CD4-positive, alpha-beta T cell treated with Interleukin-21 for 1 hour (primary cell): ENCODE results near the gene TAS2R40.
"Not testable (repeated sequence)": the region's sequence is repeated elsewhere in the genome, so short reads cannot be mapped to it uniquely, and the experiment has no call there.

Experiments
- DNase-seq: peaks from one replicate; pipeline ENCODE4 v3.0.0-alpha.2; 2020

The TAS2R40 gene

DNA sequence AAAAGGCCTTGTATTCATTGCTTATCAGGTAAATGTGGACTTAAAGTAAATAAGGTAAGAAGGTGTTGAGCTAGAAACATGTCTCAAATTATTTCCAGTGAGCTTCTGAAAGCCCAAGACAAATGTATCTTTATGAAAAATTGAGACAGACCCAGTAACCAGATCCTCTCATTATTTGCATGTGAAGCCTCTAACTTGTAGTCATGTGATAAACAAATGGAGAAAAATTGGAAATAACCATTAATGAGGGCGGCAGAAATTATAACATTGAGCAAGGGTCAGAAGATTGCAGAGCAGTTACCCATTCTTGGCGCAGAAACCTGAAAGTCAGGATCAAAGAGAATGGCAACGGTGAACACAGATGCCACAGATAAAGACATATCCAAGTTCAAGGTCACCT, at the start of gene TAS2R40:
Gene TAS2R40, plus strand, starts transcription at position 301 of the 400 bp plus-strand sequence. Its CDS starts 42 bp downstream, at position 343.
- DNase-seq, result no peak

DNA sequence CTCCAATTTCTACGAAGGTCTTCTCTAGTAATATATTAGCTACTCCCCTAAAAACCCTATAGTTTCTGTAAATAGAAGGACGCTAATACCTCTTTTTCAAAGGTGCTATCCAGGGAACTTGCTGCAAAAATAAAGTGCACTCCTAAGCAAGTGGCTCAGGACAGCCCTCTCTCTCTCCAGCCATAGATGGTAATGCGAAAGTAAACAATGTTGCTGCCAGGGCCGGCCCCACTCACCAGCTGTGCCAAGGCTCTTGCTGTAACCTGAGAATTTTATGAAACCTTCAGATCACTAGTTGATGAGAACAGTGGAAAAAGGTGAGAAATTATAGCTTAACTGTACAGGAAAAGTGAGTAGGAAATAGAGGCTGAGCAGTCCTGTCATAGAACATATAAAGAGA, 49.5 kb upstream of the TAS2R40 start:
- no peak for DNase-seq

DNA sequence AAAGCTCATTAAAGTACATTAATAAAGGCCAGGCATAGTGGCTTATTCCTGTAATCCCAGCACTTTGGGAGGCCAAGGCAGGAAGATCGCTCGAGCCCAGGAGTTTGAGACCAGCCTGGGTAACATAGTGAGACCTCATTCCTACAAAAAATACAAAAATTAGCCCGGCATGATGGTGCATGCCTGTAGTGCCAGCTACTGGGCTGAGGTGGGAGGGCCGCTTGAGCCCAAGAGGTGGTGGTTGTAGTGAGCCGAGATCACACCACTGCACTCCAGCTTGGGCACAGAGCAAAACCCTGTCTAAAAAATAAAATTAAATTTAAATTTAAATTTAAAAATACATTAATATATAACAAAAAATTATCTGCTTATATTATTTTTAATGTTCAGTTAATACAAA, 45.7 kb upstream of the TAS2R40 start:
- no peak for DNase-seq

DNA sequence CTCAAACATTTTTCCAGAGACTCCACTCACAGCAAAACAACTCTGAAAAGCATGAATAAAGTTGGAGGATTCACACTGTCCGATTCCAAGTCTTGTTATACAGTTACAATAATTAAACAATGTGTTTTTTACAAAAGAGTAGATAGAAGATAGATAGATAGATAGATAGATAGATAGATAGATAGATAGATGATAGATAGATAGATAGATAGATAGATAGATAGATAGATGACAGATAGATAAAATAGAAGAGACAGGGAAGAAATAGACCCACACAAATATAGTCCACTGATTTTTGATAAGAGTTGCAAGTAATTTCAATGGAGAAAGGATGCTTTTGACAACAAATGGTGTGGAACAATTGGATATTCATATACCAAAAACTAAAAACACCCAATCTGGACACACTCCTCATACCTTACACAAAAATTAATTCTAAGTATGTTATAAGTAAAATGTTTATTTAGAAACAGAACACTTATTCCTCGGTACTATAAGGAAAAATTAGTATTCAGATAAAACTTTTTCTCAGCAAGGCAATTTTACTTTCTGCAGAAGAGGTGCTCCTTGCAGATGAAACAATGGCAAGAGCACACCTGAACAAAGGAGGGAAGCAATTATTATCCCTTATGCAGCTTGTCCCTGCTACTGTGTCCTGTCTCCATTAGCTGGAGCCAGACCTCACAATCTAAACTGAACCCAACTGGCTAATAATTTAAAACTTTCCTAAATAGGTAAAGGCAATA, 44.3 kb upstream of the TAS2R40 start:
- DNase-seq, result no peak

DNA sequence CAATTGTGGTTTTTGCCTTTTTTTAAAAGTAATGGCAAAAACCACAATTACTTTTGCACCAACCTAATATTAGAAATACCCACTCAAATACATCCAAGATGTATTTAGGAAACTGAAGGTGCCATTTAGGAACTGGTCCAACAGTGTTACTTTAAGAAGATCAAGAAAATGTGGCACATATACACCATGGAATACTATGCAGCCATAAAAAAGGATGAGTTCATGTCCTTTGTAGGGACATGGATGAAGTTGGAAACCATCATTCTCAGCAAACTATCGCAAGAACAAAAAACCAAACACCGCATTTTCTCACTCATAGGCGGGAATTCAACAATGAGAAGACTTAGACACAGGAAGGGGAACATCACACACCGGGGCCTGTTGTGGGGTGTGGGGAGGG, 41.1 kb upstream of the TAS2R40 start:
- DNase-seq, result not testable (repeated sequence)

DNA sequence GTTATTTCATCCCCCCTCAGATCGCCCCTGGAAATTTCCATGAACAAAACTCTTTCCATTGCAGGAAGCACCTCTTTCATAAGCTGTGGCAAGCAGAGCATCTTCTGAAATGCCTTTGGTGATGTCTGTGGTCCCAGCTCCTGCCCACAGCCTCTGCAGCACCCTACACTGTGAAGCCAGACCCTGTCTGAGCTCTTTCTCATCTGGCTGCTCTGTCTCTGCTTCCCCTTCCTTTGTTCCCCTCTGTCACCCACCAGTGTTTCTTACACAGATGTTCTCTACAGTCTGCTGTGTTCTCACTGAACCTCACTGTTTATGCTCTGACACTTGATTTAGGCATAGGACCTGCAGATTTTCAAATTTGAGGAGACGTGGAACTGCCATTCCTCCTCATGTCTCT, 40.5 kb upstream of the TAS2R40 start:
- no peak for DNase-seq

DNA sequence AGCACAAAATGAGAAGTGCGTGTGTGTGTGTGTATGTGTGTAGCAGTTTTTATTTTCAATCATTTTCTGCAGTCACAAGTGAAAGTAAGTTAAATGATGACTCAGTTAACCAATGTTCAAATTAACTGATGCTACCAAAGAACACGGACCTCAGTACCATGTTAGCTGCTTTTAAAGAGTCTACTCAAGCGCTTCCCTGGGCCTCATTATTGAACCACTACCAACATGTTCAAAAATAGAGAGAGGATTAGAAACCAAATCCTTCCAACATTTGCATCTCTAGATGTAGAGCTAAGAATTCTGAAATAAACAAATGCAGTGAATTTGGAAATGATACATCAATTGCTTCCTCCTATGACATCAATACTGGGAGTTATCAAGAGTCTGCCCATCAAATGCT, 38.8 kb upstream of the TAS2R40 start, which contains the start of gene TAS2R39:
Gene TAS2R39, plus strand, starts transcription at position 396 of the 400 bp plus-strand sequence. Its CDS starts 0 bp downstream, at position 396.
- DNase-seq, result no peak

DNA sequence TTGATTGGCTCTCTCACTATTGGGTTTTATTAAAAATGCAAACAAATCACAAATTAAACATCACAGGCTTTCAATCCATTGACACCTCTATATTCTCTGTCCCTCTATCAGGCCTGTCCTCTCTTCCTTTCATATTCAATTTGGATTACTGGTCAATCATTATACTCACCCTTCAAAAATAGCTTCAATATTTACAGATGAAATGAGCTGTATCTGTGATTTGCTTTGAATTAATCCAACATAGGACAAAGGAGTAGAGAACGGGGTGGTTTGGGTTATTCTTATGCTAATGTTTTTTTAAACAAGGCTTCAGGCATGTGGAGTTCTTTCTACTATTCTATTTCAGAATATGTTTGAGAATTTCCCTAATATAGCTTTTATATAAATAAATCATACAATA, 36.3 kb upstream of the TAS2R40 start:
- DNase-seq, result no peak

DNA sequence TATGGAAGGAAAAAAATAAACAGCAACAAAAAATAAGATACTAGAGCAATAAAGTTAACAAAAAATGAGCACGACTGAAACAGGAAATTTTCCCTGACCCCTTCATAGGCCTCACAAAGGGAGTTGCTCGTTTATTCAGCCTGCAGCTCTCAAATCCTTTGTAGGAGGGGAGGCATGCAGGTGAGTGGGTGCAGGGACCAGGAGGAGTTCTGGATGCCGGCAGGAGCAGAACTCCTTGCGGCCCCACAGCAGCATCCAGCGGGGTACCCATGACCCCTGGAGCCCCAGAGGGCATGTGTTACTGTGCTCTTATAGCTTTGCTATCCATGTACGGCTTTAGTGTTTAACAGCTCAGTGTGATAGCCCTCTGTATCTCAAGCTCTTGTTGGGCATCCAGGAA, 32.8 kb upstream of the TAS2R40 start:
- DNase-seq, result no peak

DNA sequence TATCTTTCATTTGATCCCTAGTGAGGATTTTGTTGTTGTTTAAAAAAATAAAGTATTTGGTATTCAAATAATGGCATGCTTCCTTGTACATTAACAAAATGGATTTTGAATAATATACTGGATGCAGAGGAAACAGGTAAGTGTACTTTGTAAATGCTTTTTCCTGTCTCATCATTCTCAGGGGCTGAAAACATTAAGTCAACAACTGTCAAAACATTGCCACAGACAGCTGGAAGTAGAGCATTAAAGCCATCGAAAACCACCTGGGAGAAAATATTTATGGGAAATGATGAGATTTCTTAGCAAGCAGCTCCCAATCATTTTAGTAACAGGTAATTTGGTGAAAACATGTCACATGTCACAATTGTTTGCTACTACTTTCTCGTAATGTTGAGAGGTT, 28.0 kb upstream of the TAS2R40 start:
- DNase-seq, result no peak

DNA sequence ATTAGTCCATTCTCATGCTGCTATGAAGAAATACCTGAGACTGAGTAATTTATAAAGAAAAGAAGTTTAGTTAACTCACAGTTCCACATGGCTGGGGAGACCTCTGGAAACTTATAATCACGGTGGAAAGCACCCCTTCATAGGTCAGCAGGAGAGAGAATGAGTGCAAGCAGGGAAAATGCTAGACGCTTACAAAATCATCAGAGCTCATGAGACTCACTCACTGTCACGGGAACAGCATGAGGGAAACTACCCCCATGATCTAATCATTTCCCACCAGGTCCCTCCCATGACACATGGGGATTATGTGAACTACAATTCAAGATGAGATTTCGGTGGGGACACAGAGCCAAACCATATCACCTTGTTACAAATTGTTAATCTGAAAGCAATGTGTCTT, 22.8 kb upstream of the TAS2R40 start:
- no peak for DNase-seq

DNA sequence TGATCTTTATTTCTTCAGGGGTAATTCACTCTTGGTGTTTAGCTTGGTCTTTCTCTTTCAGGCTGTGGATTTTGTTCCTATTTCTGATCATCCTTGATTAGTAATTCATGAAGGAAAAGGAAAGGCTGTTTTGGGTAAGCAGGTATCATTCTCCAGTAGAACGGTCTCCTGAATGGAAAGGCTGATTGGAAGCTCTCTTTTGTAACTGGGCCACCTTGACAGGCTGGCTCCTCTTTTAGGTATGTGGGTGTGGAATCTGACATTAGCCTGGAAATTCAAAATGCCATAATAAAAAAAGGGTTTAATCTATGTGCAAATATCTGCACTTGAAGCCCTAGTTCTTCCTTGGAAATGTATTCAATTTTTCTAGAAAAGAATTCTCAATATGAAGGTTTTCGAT, 19.7 kb upstream of the TAS2R40 start:
- DNase-seq, result no peak

DNA sequence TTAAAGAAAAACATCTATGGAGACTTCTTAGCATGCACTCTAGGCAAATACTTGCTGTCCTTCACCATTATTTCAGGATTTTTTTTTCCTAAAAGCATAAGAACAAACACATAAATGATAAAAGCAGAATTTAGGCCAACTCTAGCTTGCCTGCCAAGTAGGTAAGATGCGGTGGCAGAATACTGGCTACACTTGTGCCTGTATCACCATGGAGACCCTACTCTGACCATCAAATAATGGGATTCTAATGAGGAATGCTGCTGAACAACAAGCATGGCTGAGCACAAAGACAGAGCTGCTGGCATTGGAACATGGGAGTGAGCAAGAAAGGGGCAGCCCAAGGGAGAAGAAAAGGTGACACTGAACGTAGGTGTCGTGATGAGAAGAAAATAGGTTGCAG, 18.5 kb upstream of the TAS2R40 start:
- DNase-seq, result no peak

DNA sequence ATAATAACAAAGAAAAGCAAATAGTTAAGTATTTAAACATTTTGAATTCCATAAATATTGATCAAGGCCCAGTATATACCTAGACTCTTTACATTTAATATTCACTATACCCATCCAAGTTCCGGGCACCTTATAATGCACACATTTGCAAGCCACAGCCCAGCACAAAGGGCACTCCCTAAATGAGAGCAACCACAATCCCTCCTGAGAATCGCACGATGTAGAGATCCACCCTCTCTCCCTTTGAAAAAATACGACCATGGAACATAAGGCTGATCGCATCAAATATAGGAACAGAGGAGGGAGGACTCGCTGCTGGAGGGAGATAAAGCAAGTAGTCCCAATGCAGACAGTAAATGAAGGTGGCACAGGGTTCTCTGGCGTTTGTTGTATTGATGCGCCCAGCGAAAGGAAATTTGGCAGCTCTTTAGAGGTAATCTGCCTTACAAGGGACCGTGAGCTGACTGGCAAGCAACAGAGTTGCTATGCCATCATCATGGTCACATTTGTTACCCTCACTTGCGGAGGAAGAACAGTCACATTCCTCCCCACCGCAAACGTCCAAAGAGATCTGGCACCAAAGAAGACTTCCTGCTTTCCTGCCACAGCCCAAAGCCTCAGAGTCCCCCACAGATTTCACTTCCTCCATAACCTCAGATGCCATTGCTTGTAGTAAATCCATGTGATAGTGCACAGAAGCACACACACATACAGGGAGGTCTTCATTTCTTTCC, 16.1 kb upstream of the TAS2R40 start:
- peak; percentile 19 for DNase-seq

DNA sequence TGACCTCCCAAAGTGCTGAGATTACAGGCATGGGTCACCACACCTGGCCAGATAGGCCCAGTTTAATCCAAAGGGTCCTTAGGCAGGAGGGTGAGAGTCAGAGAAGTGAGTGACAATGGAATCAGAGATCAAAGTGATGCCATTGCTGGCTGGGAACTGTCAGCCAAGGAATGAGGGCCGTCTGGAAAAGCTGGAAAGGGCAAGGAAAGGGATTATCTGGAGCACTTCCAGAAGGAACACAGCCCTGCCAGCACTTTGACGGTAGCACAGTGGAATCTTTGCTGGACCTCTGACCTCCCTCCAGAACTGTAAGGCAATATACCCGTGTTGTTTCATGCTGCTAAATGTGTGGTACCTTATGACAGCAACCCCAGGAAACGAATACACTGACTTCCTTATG, 11.3 kb upstream of the TAS2R40 start:
- no peak for DNase-seq

DNA sequence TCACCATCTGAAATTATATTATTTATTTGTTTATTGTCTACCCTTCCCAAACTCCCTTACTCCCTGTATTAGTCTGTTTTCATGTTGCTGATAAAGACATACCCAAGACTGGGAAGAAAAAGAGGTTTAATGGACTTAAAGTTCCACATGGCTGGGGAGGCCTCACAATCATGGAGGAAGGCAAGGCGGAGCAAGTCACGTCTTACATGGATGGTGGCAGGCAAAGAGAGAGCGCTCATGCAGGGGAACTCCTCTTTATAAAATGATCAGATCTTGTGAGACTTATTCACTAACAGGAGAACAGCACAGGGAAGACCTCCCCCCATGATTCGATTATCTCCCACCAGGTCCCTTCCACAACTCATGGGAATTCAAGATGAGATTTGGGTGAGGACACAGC, 8.4 kb upstream of the TAS2R40 start:
- not testable (repeated sequence) for DNase-seq

DNA sequence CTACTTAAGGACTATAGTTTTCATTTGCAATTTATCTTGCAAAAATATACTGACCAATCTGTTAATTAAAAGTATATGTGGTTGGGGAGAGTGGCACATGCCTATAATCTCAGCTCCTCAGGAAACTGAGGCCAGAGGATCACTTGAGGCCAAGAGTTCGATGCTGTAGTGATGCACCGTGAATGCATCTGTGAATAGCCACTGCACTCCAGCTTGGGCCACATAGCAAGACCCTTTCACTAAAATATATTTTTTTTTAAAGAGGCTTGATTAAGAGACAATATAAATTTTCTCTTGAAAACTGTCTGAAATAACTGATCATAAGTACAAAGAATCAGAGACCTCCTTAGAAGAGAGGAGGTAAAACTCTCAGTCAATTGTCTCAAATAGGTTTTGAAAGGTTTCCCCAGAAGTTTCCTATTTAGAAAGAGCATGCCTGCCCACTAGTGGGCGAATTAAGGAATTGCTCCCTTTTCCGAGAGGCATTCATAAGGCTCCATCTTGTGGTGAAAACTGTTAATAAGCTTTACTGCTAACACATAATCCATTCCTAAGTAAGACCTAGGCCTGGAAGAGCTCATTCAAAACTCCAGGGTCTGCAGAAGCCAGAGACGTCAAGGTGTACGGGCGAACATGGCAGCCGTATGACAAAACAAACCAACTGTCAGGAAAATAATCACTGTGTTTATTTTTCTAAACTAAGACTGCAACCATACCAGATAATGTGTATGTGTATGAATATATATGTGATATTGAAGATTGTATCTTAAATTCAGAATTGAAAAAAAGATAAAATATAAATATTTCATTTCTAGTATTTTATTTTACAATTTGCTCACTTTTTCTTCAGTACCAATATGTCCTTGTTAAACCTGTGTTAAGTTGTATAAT, 6.8 kb upstream of the TAS2R40 start:
- DNase-seq, result peak; percentile 84

DNA sequence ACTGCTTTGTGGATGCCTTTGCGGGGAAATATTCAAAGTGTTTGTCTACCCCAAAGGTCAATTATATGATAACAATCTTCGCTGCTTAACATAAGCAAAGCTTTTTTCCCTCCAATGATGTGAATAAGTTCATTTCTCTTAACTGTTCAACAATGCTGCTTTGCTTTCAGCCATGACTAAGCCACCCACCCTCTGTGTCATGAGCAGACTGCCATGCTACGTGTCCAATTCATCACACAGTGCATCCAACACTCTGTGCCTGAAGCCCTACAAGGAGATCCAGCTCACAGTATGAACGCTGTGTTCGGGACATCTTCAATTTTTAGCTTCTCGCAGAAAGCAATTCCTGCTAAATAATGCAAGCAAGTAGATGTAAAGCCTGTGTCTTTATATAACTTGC, 5.7 kb upstream of the TAS2R40 start:
- no peak for DNase-seq

DNA sequence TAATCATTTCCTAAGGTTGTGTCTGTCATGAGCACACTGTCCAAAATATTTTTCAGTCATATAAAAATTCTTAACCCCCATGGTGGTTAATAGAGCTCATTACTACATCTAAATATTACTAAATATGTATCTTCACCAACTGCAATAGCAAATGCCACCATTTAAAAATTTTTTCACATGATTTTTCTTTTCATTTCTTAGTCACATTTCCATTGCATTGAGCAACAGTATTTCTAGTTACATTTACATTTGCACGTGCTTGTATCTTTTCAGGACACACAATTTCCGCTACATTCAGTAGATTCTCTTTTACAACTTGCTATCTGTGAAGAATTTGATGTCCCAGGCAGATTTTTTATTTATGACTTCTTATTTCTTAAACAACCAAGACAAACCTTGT, 5.2 kb upstream of the TAS2R40 start:
- no peak for DNase-seq

DNA sequence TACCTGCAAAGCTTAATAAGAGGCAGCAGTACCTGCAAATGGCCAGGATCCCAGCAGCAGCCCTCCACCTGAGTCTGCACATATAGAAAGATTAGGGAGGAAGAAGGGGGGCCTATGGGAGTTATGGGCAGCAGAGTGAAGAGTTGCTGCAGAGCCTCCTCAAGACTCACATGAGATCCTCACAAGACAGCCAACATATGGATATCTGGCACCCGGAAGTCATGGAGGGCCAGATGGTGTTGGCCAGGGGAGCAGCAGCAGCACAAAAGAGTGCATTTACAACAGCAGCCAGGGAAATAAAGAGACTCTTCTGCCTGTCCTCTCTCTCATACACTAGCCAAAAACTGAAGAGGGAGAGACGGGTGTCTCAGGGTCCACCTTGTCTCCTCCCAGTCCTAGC, 4.0 kb upstream of the TAS2R40 start:
- DNase-seq, result no peak

DNA sequence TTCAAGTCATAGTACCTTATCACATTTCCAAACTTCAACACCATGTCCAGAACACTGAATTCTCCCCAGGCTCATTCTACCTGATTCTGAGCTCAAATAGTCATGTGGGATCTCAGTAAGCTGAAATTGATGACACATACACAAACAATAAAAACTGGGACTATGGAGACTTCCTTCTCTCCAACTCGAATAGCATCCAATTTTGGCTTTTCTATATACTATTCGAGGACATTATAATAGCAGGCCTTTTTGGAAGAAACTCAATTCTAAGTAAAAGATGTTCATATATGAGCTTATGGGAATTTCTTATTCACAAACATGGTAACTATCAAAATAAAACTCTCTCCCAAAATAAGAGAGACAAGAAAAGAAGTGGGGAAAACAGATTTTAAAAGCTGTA, 551 bp upstream of the TAS2R40 start:
- DNase-seq, result no peak

DNA sequence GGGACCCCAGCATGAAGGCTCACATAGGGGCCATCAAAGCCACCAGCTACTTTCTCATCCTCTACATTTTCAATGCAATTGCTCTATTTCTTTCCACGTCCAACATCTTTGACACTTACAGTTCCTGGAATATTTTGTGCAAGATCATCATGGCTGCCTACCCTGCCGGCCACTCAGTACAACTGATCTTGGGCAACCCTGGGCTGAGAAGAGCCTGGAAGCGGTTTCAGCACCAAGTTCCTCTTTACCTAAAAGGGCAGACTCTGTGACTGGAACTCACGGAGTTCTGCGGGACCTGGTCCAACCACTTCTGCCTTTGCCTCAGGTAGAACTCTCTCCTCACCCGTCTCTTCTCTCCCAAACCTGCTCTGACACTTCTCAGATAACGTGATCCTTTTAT, 945 bp downstream of the TAS2R40 start:
- no peak for DNase-seq

DNA sequence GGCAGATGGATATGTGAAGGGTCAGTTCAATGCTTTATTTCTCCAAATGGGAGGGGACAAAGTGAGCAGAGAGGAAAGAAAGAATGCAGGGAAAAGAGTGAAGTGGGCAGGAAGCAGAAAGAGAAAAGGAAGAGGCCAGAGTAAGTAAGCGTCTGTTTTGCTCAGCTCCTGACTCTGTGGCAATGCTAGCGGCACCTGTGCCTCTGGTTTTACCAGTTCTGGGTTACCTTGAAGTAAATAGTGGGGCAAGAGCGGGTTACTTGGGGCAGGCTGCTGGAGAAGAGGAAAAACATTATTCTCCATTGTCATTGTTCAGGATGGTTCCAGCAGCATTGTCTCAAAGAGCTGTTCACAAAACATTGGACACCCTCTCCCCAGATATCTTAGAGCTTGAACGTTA, 1.9 kb downstream of the TAS2R40 start:
- no peak for DNase-seq

DNA sequence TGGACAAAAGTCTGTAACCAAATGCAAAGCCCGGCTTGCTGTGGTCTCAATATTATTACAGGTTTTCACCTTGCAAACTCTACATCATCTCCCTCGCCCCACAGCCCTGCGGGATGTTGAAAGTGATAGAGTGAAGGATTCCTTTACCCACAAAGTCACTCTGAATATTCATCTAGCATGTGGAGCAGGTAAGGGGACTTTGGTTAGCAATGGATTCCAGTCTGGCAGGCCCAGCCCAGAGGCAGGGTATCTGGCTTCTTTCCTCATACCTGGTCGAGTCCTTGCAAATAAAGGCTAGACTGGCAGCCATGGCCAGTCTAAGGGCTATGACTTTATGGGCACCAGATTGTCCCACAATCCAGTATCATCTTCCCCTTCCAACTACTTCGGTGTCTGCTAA, 3.2 kb downstream of the TAS2R40 start:
- DNase-seq, result no peak
